Vagina (tissue), 2 donors: ENCODE results near the gene FGF12.

ENCODE experiments used
- POLR2A ChIP-seq, 2 donors: fragments of 450-650 bp; IDR thresholded peaks; one replicate each; pipeline ENCODE4 v1.6.1; 2017; ENCODE audit warnings: antibody characterized with exemption in 2 of 2, mild to moderate bottlenecking in 2 of 2, moderate library complexity in 2 of 2
- TF ChIP-seq, protein P1 (sequence below), 3 experiments: fragments of 450-650 bp in 2 of 3; fragments of 200-600 bp in 1 of 3; sonication (generic) in 1 of 3; IDR thresholded peaks; one replicate each; pipeline ENCODE4 v1.5.1; 2017 to 2019; ENCODE audit warnings: antibody characterized with exemption in 3 of 3, mild to moderate bottlenecking in 2 of 3, moderate library complexity in 2 of 3

DNA sequence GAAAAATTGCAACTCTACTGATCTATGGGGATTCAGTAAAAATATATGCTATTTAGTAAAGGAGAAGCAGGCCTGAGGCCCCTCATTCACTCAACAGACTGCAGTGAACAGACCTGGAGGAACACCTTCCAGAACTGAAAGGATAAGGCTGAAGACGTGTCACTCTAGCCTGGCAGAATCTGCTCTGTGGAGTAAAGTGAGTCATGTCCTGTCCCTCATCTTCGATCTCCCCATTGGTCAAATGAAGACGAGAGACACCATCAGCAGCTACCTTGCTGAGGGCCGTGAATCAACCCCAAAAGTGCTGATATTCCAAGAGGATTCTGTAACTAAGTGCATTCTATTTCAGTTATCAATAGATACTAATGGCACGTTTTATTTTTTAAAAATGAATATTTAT lies 359.7 kb downstream of the FGF12 start:
- TF ChIP-seq, protein P1, sequence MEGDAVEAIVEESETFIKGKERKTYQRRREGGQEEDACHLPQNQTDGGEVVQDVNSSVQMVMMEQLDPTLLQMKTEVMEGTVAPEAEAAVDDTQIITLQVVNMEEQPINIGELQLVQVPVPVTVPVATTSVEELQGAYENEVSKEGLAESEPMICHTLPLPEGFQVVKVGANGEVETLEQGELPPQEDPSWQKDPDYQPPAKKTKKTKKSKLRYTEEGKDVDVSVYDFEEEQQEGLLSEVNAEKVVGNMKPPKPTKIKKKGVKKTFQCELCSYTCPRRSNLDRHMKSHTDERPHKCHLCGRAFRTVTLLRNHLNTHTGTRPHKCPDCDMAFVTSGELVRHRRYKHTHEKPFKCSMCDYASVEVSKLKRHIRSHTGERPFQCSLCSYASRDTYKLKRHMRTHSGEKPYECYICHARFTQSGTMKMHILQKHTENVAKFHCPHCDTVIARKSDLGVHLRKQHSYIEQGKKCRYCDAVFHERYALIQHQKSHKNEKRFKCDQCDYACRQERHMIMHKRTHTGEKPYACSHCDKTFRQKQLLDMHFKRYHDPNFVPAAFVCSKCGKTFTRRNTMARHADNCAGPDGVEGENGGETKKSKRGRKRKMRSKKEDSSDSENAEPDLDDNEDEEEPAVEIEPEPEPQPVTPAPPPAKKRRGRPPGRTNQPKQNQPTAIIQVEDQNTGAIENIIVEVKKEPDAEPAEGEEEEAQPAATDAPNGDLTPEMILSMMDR (IDR thresholded peaks at IDR 0.05) = no peak
- no peak for TF ChIP-seq POLR2A (IDR thresholded peaks at IDR 0.05)
